Activated effector memory CD4-positive, alpha-beta T cell treated with anti-CD3 and anti-CD28 coated beads, Interleukin-2, amount 50 U/mL, for 16 hours (primary cell): Measurements from ENCODE around the gene KAT6B.

Source experiments
- DNase-seq: peaks from one replicate; pipeline ENCODE4 v3.0.0-alpha.2; 2020

Gene KAT6B

DNA sequence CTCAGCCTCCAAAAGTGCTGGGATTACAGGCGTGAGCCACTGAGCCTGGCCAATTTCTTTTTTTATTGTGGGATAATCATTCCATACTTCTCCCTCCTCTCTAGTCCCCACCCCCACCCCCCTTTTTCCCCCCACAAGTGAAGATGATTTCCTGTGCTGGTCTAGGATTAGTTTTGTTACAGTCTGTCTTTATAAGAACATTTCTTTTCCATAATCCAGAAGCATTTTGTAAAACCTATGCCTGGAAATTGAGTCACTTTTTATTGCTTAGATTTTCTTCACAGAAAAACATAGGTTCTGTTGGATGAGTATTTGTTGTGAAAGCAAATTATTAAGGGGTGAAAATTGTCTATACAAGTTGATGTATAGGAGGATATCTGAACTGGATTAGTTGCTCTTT lies 98.9 kb downstream of the KAT6B start:
- DNase-seq = no peak

DNA sequence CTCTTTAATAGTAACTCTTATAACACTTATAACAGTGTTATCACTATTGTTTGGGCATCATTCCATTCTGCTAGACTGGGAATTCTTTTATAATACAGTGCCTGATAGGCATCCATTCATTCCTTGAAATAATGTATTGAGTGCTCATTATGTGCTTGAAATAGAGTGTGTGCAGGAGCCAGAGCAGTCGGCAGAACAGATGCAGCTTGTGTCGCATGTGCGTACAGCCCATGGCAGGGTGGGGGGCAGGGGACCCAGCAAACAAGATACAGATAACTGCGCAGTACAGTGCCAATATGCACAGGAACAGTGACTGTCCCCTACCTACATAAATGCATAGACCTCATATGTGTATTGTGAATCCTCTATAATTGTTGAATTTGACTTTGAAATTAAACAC lies 99.3 kb downstream of the KAT6B start:
- DNase-seq = no peak

DNA sequence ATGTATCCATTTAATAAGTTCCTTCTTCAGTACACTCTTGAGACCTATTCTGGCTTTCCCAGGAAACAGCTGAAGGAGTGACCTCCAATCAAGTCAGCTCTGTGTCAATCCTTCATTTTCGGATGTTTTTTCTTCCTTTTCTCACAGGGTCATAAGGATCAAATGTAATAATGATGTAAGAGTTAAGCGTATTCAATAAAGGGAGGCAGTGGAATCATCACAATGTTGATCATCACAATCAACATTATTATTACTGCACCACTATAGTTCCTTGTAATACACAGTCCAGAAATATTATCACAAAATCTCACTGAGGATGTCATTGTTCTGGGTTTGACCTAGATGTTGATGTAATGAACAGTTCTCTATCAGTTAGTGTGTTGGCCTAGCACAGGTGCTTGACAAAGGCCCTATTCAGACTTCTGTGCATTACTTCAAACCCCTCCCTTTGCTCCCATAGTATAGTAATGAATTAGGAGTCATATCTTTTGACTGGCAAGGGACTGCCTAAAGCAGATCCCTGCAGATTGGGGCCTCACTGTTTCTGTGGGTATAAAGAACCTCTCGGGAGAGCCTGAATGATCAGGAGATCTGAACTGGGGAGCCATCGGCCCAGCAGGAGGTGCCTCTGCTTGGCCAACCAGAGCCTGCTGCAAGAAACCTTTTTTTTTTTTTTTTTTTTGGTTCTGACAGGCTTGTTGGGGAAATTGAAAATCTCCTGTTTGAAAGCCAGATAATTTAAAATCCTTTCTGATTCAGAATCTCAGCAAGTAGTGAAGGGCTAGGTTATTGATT lies 100.6 kb downstream of the KAT6B start:
- no peak for DNase-seq

DNA sequence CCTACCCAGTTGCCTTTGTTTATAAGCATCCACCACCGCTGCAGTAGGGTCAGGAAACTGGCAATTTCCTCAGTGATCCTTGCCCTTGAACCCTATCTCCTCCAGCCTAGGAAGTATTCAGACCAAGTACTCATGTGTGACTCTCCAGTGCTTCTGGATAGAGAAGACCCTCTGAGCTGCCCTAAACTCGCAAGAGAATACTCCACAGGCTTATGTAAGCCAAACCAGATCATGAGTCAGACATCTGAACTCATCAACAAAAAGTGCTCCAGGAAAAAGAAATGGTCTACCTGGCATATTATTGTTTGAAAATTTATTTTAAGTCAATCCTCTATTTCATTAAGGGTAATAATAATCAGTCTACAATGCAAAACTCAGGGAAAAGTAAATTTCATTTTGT lies 101.3 kb downstream of the KAT6B start:
- DNase-seq = no peak

DNA sequence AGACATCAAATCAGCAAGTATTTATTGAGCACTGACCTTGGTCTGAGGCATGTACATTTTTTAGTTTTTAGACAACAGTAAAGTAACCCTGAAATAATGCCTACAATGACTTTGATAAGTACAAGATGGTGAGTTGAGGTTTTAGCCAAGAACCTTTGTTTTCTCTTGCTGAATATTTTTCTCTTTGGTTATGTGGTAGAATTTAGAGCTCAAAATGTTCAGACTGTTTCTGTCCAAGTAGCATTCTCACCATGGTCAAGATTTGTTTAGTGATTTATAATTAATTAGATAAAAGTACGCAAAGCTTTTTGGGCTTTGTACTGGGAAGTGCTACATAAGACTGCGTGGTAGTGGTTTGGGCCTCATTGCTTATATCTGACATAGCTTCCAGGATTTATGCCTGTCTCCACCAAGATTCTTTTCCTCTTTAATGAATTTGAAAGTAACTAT lies 102.4 kb downstream of the KAT6B start:
- no peak for DNase-seq

DNA sequence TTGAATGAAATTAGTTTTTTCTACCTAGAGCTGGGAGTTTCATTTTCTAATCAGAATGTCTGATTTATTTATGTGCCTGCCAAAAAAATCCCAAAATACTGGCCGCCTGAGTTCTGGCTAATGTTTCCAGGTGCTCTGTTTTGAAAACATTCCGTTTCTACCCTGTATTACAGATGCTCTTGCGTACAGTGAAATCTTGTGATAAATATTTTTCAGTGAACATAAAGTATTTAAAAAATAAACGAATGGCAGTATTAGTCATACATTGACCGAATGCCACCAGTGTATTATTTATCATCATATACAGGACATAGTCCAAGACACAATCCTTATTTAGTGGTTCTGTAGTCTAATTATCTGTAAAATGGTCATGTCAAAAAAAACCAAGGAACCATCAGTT lies 102.8 kb downstream of the KAT6B start:
- no peak for DNase-seq

DNA sequence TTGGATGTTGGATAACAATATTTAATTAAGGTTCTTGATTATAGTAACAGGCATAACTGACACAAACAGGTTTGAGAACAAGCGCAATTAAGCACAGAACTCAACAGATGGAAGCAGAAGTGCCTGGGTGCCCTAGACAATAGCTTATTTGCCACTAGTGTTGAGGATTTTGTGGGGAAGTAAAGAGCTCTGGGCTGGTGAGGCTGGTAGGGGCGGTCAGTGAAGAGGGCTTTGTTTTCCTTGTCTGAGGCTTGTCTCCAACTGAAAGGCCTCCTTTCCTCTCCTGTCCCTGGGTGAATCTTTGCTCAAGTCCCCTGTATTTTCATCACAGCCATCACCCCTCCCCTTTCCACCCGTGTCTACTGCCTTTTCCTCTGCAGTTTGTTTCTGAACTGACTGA lies 104.6 kb downstream of the KAT6B start:
- no peak for DNase-seq

DNA sequence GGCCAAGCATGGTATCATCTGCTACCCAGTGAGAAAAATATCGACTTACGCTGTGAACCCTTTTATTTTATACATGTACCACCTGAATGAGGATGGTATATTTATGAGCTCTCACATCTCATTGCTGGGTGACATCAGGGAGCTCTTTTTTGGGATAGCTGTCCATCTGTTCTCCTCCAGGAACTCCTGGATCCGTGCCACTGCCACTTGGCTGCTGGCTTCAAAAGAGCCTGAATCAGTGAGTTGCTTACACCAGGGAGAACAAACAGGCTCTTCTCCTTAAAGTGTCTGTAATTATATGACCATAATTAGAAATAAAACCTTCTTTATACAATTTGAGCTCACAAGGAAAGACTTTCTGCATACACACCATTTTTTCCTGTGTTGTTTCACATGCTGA lies 106.2 kb downstream of the KAT6B start:
- DNase-seq = no peak

DNA sequence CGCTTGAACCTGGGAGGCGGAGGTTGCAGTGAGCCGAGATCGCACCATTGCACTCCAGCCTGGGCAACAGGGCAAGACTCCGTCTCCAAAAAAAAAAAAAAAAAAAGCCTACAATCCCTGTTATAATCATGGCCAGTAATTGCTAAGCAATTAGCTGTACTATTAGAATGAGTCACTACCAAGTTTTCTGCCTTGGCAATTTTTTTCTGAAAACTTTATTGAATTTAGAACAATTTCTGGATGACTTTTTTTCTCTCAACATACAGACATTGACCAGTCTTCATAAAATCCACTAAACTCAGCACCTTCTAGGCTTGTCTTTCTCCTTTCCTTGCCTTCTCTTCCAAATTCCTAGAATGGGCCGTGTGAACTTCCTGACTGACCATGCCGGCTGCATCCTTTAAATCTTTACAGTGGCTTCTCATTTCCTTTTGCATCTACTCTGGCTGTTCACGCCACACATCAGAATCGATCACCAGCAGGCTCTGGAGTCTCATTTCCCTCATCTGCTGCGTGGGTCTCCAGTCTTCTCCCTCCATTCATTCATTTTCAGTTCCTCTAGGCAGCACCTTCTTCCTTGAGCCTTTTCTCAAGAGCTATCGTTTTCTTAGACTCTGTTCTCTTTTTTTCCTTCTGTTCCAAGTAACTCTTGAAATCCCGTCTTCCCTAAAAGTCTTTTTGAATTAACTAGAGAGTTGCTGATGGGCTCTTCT lies 107.9 kb downstream of the KAT6B start:
- DNase-seq = no peak

DNA sequence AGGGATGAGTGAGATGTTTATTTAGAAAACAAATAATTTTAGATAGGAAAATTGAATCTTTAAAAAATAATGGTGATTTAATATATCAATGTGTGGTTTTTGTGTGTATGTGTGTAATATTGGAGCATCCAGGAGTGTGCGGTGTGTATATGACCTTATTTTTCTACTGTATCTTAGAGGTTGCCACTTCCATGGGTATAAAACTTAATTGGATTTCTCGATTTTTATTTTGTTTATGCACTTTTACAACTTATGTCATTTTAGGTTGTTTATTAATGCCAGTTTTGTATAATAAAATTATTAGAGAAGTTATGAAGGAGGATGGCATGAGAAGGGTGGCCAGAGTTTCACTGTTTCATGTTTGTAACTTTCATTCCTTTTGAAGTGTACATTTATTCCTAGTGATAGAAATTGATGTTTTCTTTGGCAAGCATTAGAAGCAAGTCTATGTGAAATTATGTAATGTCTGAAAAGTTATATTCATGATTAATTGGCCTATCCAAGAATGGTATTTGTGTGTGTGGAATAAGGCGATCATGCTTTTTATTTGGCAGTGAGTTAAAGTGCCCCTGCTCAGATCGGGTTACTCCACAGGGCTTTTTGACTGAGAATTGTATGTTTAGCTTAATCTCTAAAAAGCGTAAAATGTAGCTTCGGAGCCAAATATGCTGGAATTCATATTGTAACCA lies 110.3 kb downstream of the KAT6B start:
- DNase-seq = no peak

DNA sequence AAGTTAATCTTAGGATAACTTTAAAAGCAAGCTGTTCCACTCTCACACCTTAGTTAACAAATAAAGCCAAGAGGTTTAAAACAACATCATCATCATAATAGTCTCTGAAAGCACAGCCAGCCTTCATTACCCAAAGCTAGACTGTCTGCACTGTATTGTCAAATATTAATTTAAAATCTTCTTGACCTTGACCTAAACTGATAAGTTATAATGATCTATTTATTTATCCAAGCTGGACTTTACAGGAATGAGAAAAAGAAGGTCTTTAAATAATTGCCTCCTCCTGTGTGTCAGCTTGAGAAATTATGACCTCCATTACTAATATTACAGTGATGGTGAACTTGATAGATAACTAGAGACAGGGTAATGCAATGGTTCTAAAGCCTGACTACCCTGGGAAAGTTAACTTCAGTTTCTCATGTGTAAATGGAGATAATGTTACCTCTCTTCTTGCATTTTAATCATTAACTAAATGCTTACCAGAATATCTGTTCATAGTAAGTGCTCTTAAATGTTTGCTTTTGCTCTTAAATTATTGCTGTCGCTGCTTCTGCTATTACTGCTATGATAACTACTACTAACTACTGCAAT lies 111.0 kb downstream of the KAT6B start:
- no peak for DNase-seq

DNA sequence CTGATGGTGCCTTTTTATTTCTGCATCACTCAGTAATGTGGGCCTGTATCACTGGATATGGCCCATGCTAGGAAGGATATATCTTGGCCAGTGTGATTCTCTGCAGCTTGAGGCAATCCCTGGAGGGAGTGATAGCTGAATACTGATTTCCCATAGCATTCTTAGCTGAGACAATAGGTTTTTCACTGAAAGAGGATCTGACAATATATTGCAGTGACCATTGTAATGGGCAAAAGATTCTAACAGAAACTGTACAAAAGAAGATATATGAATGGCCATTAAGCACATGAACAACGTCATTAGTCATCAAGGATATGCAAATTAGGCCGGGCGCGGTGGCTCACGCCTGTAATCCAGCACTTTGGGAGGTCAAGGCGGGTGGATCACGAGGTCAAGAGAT lies 117.8 kb downstream of the KAT6B start:
- DNase-seq = no peak

DNA sequence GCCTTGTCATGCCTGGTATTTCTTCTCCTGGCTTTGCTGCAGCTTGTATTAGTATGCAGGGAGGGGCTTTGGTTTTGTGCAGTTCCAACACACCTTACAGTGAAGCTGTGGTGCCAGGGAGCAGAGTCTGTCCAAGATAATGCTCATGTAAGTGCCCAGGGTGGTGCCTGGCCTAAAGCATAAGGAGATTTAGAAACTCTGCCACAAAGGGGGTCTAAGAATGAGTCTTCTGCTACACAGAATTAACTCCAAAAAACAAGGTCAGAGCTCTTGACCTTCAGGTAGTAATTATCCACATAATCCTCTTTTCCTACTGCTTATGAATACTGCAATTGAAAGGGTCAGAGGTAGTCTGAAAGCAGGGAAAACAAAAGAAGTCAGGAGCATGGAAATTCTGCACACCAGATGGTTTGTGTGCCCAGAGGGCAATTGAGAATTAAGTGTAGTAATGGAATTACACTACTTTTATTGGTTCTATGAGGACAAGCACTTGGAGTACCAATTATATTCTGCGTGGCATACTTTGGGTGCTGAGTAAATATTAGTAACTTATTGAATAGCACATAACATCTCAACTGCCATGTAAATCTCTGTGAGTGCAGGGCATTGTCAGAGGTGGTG lies 121.5 kb downstream of the KAT6B start:
- no peak for DNase-seq

DNA sequence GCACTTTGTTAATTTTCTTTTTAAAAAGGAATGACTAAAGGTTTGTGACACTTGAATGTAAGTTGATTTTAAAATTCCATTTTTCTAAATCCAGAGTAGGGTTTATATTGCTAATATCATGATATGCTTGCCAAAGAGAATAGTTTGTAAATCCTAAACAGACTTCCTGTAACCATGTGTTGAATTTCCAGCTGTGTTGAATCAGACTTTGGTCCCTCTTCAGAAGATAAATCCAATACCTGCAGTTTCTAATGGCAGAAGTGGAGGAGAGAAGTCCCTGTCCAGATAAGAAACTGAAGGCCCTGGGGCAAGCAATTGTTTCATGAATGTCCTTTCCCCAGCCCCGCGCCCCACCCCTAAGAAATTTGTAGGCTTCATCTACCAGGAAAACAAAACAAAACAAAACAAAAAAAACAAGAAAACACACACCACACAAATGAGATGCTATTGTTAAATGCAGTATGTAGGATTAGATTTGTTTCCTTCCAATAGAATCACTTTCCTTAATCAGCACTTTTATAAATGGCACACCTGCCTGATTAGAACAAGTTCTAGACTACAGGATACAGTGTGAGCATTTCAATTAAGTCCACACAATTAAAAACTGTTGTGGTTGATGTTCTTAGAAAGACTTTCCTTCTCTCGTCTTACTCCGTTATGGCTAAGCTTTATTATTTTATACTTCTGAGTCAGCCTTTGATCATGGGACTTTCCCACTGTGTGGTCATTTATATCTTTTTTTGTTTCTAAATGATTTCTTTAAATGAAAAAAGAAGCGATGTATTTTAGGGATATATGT lies 122.8 kb downstream of the KAT6B start:
- no peak for DNase-seq

DNA sequence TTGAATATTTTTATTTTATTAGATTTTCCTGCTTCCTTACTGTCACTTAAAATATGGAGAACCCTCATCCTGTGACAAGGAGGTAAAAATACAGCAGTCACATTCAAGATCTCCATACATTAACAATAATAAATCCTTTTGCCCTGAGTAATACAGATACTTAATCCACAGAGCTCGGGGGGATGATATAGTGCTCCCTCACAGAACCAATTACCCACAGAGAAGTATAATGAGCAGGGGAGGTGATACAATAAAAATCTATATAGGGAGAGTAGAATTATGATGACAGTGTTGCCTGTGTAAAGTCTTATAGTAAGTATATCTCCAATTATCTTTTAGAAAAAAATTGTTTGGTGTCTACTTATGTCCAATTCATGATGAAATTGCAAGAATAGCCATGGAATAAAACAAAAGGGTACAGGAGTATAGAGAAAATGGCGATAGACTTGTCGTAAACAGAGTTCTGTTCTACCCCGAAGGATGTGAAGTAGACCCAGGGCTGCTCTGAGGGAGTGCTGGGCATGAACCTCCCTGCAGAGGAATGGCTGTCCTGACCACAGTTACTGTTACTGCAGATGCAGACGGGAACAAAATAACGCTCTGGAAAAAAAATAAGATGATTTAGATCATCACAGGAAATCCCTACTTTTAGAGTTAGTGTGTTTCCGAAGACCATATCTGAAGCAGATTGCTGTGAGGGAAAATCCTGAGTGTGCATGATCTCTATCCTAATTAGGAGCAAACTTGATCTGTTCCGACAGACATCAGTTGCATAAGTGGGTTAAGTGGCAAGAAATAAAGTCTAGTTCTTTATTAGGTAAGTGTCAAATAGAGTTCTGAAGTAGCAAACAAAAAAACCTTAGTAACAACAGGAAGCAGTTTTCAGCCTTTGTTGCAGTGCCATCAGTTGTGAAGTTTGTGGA lies 123.7 kb downstream of the KAT6B start:
- DNase-seq = no peak

DNA sequence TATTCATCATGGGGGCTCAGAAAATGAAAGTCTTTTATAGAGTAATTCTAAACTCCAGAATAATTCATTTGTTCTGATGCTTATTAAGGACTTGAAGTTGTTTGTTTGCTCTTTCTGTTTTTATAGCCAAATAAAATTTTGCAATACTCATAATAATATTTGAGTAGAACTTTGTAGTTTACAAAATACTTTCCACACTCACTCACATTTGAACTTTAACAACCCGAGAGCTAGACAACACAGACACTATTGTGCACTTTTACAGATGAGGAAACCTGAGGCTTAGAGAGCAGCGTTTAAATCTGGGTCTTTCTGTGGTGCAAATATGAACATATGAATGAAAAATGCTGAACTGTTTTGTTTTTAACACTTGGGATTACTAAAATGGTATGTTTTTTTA lies 126.8 kb downstream of the KAT6B start:
- no peak for DNase-seq

DNA sequence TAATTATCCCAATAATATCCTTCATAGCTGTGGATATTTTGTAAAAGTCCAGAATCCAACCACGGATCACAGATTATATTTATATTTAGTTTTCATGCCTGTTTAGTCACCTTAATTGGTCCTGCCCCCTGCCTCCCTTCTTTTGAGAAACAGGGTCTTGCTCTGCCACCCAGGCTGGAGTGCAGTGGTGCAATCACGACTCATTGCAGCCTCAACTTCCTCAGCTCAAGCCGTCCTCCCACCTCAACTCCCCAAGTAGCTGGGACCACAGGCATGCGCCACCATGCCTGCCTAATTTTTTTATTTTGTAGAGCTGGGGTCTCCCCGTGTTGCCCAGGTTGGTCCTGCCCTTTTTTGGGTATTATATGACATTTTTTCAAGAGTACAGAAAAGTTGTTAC lies 129.4 kb downstream of the KAT6B start:
- DNase-seq = no peak

DNA sequence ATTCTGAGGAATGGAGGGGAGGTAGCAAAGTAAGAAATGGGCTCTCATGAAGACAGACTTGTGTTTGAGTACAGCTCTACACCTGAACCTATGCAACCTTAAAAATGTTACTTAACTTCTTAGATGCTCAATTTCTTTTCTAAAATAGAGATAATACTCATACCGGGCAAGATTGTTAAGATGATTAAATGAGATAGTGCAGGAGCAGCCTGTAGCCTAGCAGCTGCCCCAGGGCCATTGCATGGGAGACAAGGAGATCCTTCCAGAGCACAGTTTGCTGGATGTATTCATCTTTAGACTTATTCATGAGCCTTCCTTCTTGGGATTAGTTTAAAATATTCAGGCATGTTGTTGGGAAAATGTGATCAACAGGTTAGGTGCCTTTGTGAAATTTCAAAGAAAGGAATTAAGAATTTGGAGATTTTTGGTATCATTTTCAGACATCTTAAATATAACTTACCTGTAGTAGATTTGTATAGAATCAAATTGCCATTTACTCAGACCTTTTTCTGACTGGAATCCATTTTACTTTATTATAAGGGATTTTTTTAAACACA lies 130.2 kb downstream of the KAT6B start:
- DNase-seq = no peak

DNA sequence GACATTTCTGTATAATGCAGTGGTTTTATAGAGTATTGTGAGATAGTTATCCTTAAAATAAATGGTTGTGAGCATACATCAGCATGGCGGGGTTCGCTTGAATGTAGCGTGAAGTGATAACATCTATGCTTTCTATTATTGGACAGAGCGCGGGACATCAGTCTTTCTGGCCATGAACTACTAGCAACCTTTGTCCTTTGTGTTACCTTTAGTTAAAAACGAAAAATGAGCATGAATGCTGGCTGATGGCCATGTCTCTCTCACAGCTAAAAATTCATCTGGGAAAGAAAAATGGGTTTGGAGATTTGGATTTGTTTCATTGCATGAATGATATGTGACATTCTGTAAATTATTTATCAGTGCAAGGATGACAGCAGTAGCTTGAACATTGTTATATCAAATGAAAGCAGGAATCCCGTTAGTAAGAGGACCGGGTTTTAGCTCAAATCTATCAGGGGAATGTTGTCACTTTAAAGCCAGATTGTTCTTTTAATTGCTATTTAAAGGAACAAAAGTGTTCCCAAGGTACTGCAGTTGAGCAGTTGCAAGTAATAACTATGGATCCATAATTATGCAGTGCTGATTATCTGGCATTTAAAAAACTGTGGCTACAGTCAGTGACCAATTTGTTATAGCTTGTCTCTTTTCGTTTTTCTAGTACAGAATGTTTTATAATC lies 131.0 kb downstream of the KAT6B start:
- no peak for DNase-seq

DNA sequence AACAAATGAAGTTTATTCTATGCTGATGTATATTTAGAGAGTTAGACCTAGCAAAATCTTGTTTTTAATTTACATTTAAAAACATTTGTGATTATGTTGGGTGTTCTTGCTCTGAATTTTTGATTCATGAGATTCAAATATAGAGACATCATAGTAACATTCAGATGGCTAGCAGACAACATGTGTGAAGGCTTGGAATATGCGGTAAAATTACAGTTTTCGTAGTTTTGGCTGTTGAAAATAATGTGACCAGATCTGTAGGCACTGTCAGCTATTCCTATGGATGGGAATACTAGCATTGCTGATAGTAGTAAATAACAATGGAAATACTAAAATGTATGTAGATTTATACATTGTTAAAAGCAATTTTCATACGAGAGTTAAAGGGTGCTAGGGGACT lies 131.9 kb downstream of the KAT6B start:
- DNase-seq = no peak
